H1 (cell line): ENCODE results near the gene FOXD3. TPM values are rescaled to one million over a fixed set of nuclear protein-coding genes. Genes with fewer than 3 reads are reported as not detected.

Experiments used
- CTCF ChIA-PET: fragments of 300-600 bp; sonication (Branson Sonifier 250); formaldehyde crosslinking; loops from one replicate; lab custom pipeline; 2021; ENCODE audit not compliant: partially characterized antibody; lab: Charles Lee
- POLR2A ChIA-PET: fragments of 300-600 bp; sonication (Branson Sonifier 250); formaldehyde crosslinking; loops from one replicate; lab custom pipeline; 2021; ENCODE audit warnings: inconsistent platforms; ENCODE audit not compliant: partially characterized antibody; lab: Charles Lee
- DNase-seq, 2 experiments: peaks; one replicate each; pipeline versions ENCODE4 v3.0.0 to v3.0.0-alpha.2; 2010 to 2022; ENCODE audit warnings: low spot score in 2 of 2, low read depth in 1 of 2, mixed read lengths in 1 of 2
- FAIRE-seq: peaks from 2 replicates; lab custom pipeline; 2011; peaks lifted over from hg19 to GRCh38; lab: Jason Lieb, UNC
- H2AFZ ChIP-seq: 2 replicates; pipeline ENCODE4 v1.8.1; 2012; ENCODE audit warnings: low read length, inconsistent platforms
- H2AK5ac ChIP-seq: 2 replicates; pipeline ENCODE4 v1.6.1; 2013; ENCODE audit warnings: low read depth, low read length
- H2BK120ac ChIP-seq: replicated peaks from 2 replicates; pipeline ENCODE3; 2013; ENCODE audit warnings: low read depth, low read length, inconsistent platforms
- H2BK12ac ChIP-seq: 2 replicates; pipeline ENCODE4 v1.6.1; 2013; ENCODE audit warnings: low read depth, low read length
- H2BK15ac ChIP-seq: 2 replicates; pipeline ENCODE4 v1.6.1; 2013; ENCODE audit warnings: low read length
- H2BK20ac ChIP-seq: 2 replicates; pipeline ENCODE4 v1.6.1; 2013; ENCODE audit warnings: low read length
- H2BK5ac ChIP-seq: 2 replicates; pipeline ENCODE4 v1.6.1; 2013; ENCODE audit warnings: low read depth, low read length
- H3K14ac ChIP-seq: 2 replicates; pipeline ENCODE4 v1.6.1; 2013; ENCODE audit warnings: inconsistent platforms; ENCODE audit not compliant: insufficient read length
- H3K18ac ChIP-seq: 2 replicates; pipeline ENCODE4 v1.6.1; 2013; ENCODE audit warnings: low read length; ENCODE audit errors: extremely low read depth
- H3K23ac ChIP-seq: 2 replicates; pipeline ENCODE4 v1.6.1; 2013; ENCODE audit warnings: inconsistent platforms; ENCODE audit not compliant: insufficient read length
- H3K23me2 ChIP-seq: 2 replicates; pipeline ENCODE4 v1.6.1; 2013; ENCODE audit warnings: low read depth, low read length
- H3K27ac ChIP-seq: 2 replicates; pipeline ENCODE4 v1.6.1; 2011; ENCODE audit warnings: low read depth, low read length, inconsistent platforms
- H3K27me3 ChIP-seq, 4 experiments: replicated peaks in 1 of 4; 1 replicate in 1 of 4; 2 replicates in 3 of 4; pipeline versions ENCODE4 v1.6.1 to v1.8.1; 2011 to 2013; ENCODE audit warnings: low read length in 3 of 4, mild to moderate bottlenecking in 3 of 4, inconsistent platforms in 2 of 4, mixed read lengths in 2 of 4, moderate library complexity in 1 of 4; ENCODE audit not compliant: control insufficient read depth in 3 of 4, insufficient read depth in 3 of 4; ENCODE audit errors: extremely low read depth in 1 of 4
- H3K36me3 ChIP-seq, 4 experiments: 2 replicates each; pipeline versions ENCODE4 v1.6.1 to v1.8.1; 2011 to 2013; ENCODE audit warnings: mild to moderate bottlenecking in 4 of 4, low read length in 3 of 4, moderate library complexity in 2 of 4, control low read depth in 1 of 4, inconsistent platforms in 1 of 4; ENCODE audit not compliant: insufficient read depth in 4 of 4, control insufficient read depth in 2 of 4
- H3K4ac ChIP-seq: replicated peaks from 2 replicates; pipeline ENCODE3; 2013; ENCODE audit warnings: low read length, low read depth, mixed read lengths, inconsistent platforms; ENCODE audit not compliant: insufficient read length
- H3K4me1 ChIP-seq, 4 experiments: replicated peaks in 1 of 4; 1 replicate in 1 of 4; 2 replicates in 3 of 4; pipeline versions ENCODE4 v1.6.1 to v1.8.1; 2011 to 2013; ENCODE audit warnings: low read length in 3 of 4, inconsistent platforms in 2 of 4, mixed read lengths in 1 of 4; ENCODE audit not compliant: insufficient read depth in 4 of 4, control insufficient read depth in 3 of 4
- H3K4me2 ChIP-seq, 2 experiments: 2 replicates each; pipeline versions ENCODE4 v1.6.1 to v1.8.1; 2011 to 2013; ENCODE audit warnings: low read depth in 2 of 2, low read length in 2 of 2, control low read depth in 1 of 2, inconsistent platforms in 1 of 2, mild to moderate bottlenecking in 1 of 2; ENCODE audit not compliant: insufficient read depth in 1 of 2
- H3K4me3 ChIP-seq, 4 experiments: fragments of 200-600, 300-600 bp in 1 of 4; sonication (generic), shearing (Covaris generic), sonication (Bioruptor Twin) in 1 of 4; 2 replicates each; pipeline versions ENCODE4 v1.5.1 to v1.8.1; 2011 to 2016; ENCODE audit warnings: low read length in 4 of 4, low read depth in 3 of 4, control low read depth in 2 of 4, inconsistent platforms in 2 of 4, mild to moderate bottlenecking in 2 of 4, mixed read lengths in 1 of 4, moderate library complexity in 1 of 4; ENCODE audit not compliant: insufficient read depth in 2 of 4; ENCODE audit errors: extremely low read depth in 1 of 4
- H3K56ac ChIP-seq: replicated peaks from 2 replicates; pipeline ENCODE3; 2013; ENCODE audit warnings: low read depth, mild to moderate bottlenecking, mixed read lengths, low read length, inconsistent platforms; ENCODE audit not compliant: insufficient read length
- H3K79me1 ChIP-seq: 2 replicates; pipeline ENCODE4 v1.6.1; 2013; ENCODE audit warnings: low read depth, low read length, control low read depth
- H3K79me2 ChIP-seq, 2 experiments: 2 replicates each; pipeline versions ENCODE4 v1.6.1 to v1.8.1; 2012 to 2013; ENCODE audit warnings: low read length in 2 of 2, mild to moderate bottlenecking in 2 of 2, inconsistent platforms in 1 of 2; ENCODE audit not compliant: insufficient read depth in 2 of 2, control insufficient read depth in 1 of 2
- H3K9ac ChIP-seq, 4 experiments: replicated peaks in 1 of 4; 1 replicate in 1 of 4; 2 replicates in 3 of 4; pipeline versions ENCODE4 v1.6.1 to v1.8.1; 2011 to 2013; ENCODE audit warnings: low read depth in 3 of 4, low read length in 3 of 4, control low read depth in 2 of 4, mild to moderate bottlenecking in 2 of 4, moderate library complexity in 2 of 4, inconsistent platforms in 1 of 4; ENCODE audit errors: extremely low read depth in 1 of 4
- H3K9me3 ChIP-seq, 2 experiments: 2 replicates each; pipeline versions ENCODE4 v1.6.1 to v1.8.1; 2012 to 2013; ENCODE audit warnings: mild to moderate bottlenecking in 2 of 2, moderate library complexity in 2 of 2, control low read depth in 1 of 2, inconsistent platforms in 1 of 2, low read depth in 1 of 2, low read length in 1 of 2, mixed read lengths in 1 of 2; ENCODE audit not compliant: insufficient read depth in 2 of 2
- H4K20me1 ChIP-seq, 2 experiments: replicated peaks in 1 of 2; 2 replicates each; pipeline versions ENCODE3 to v1.8.1; 2011 to 2013; ENCODE audit warnings: inconsistent platforms in 2 of 2, low read length in 2 of 2, mild to moderate bottlenecking in 1 of 2; ENCODE audit not compliant: insufficient read depth in 2 of 2, control insufficient read depth in 1 of 2
- H4K5ac ChIP-seq: 2 replicates; pipeline ENCODE4 v1.6.1; 2013; ENCODE audit warnings: low read length, low read depth, mixed read lengths, inconsistent platforms; ENCODE audit not compliant: insufficient read length
- H4K8ac ChIP-seq: 2 replicates; pipeline ENCODE4 v1.8.0; 2013; ENCODE audit warnings: mild to moderate bottlenecking, moderate library complexity, low read length, inconsistent platforms; ENCODE audit not compliant: insufficient read depth; ENCODE audit errors: extremely low read depth
- H4K91ac ChIP-seq: replicated peaks from 2 replicates; pipeline ENCODE3; 2013; ENCODE audit warnings: low read length, mixed read lengths, inconsistent platforms; ENCODE audit not compliant: insufficient read length
- CEBPB ChIP-seq: IDR thresholded peaks from 2 replicates; pipeline ENCODE4 v1.6.1; 2012; ENCODE audit warnings: low read depth, low read length
- CREB1 ChIP-seq: IDR thresholded peaks from 2 replicates; pipeline ENCODE4 v1.6.1; 2012; ENCODE audit warnings: inconsistent platforms
- EGR1 ChIP-seq: IDR thresholded peaks from 2 replicates; pipeline ENCODE4 v1.6.1; 2011; ENCODE audit warnings: low read depth, low read length, borderline replicate concordance
- POLR2A ChIP-seq, 2 experiments: IDR thresholded peaks; 1 replicate in 1 of 2; 2 replicates in 1 of 2; pipeline ENCODE4 v1.6.1; 2011; ENCODE audit warnings: low read depth in 2 of 2, low read length in 2 of 2, mild to moderate bottlenecking in 2 of 2; ENCODE audit errors: control extremely low read depth in 1 of 2
- RFX5 ChIP-seq: IDR thresholded peaks from 2 replicates; pipeline ENCODE4 v1.6.1; 2011; ENCODE audit warnings: low read depth, low read length, improper control_type of control experiment, borderline replicate concordance
- SIN3A ChIP-seq, 2 experiments: IDR thresholded peaks in 1 of 2; conservative IDR thresholded peaks in 1 of 2; 2 replicates each; pipeline ENCODE4 v1.6.1; 2011 to 2012; ENCODE audit warnings: low read length in 2 of 2, improper control_type of control experiment in 1 of 2, low read depth in 1 of 2, mild to moderate bottlenecking in 1 of 2
- SUZ12 ChIP-seq: fragments of 200-600 bp; sonication (generic); IDR thresholded peaks from 2 replicates; pipeline ENCODE4 v1.6.1; 2012; ENCODE audit warnings: mild to moderate bottlenecking, inconsistent platforms, low read length, moderate library complexity, mixed read lengths
- TAF7 ChIP-seq: optimal IDR thresholded peaks from 2 replicates; pipeline ENCODE3; 2011; ENCODE audit warnings: low read depth, mild to moderate bottlenecking, inconsistent platforms, low read length, moderate library complexity, borderline replicate concordance
- WGBS, 2 experiments: shearing (Covaris generic) in 1 of 2; methylation state at CpG; one replicate each; pipeline versions ENCODE4 v1.1.6 to v1.1.7; 2013 to 2015; ENCODE audit warnings: low lambda C conversion rate in 2 of 2, mixed read lengths in 2 of 2, inconsistent platforms in 1 of 2, low coverage in 1 of 2, missing lambda C conversion rate in 1 of 2; ENCODE audit not compliant: insufficient replicate concordance in 2 of 2, insufficient coverage in 1 of 2, insufficient read length in 1 of 2; ENCODE audit errors: extremely low coverage in 1 of 2, missing lambda C conversion rate in 1 of 2; 5-methylcytosine and 5-hydroxymethylcytosine counted together
- polyA plus RNA-seq, 7 experiments: library from polyadenylated mRNA; depleted of rRNA in 3 of 7; stranded (reverse) in 5 of 7; unstranded in 2 of 7; fragments of >200 nt in 5 of 7; fragments of 200-250 nt in 2 of 7; gene quantifications; 1 replicate in 5 of 7; 2 replicates in 1 of 7; 4 replicates in 1 of 7; pipeline versions ENCODE4 v1.2.1 to v1.2.3, GENCODE V29; 2011 to 2013; ENCODE audit warnings: missing spikeins in 2 of 7, mixed read lengths in 2 of 7
- total RNA-seq: library from RNA; stranded (reverse); fragmentation: NEBNext Ultra II Directional; extraction: Animal tissue kit (Norgen Biotek cat#: 25700); gene quantifications from 2 replicates; pipeline ENCODE4 v1.2.1, GENCODE V29; 2021
- TF ChIP-seq, protein P1 (sequence below): IDR thresholded peaks from 2 replicates; pipeline ENCODE4 v1.6.1; 2011; ENCODE audit warnings: low read length, improper control_type of control experiment

The FOXD3 gene
- total and polyA plus RNA-seq, 2 of the 8 experiments (the other 6 are each of a cell fraction or from before 2014, with no cell fraction given), result 8.7 to 33.7 TPM

GRCh38 chr1:63316984-63317816 lies 5.2 kb upstream of the FOXD3 start:
- Histone ChIP-seq H3K36me3 (no peaks in the 10 kb centered on the region), H3K23me2 (peaks cover 31% of the 10 kb centered on the region), H4K5ac (peak overlapping the region; percentile 23), H3K9me3 (no peaks in the 10 kb centered on the region), H2AK5ac (no peak overlapping the region), H3K27ac (no peak overlapping the region), H4K91ac (no peak overlapping the region), H3K18ac (peak overlapping the region; percentile 53; the same call in 1 of the 2 replicates), H2BK12ac (peak overlapping the region; percentile 0; the same call in 1 of the 2 replicates), H3K4me3 (peak overlapping the region; percentile 26 to 80 (median 32)), H3K56ac (peak overlapping the region; percentile 35), H4K20me1 (no peaks in the 10 kb centered on the region), H3K79me2 (peaks cover 0 to 10% of the 10 kb centered on the region in 2 experiments; a peak in 2 of 4 replicates), H2BK20ac (no peak overlapping the region), H3K9ac (peak overlapping the region in 2 of 4 experiments; percentile 15 to 22; a peak in 1 of 7 replicates), H3K4me1 (peaks cover 4 to 22% (median 12%) of the 10 kb centered on the region in 4 experiments), H3K4ac (no peak overlapping the region), H3K79me1 (no peaks in the 10 kb centered on the region), H2BK5ac (peak overlapping the region; percentile 37; the same call in 1 of the 2 replicates), H4K8ac (peak overlapping the region; percentile 91), H3K14ac (no peak overlapping the region), H2AFZ (no peak overlapping the region), H3K23ac (no peak overlapping the region), H3K27me3 (peaks cover 3 to 37% (median 21%) of the 10 kb centered on the region in 4 experiments; a peak in 6 of 7 replicates), H2BK15ac (no peak overlapping the region), H3K4me2 (peak overlapping the region; percentile 86 to 94), H2BK120ac (no peak overlapping the region)
- ChIA-PET CTCF (interaction anchor here (0.5 to 7.3 kb wide), 20 partner anchors 8 to 354 kb away, joined by 3 to 71 read pairs (median 4); no protein-coding TSS in a partner anchor), POLR2A (interaction anchor here (1.1 to 2.1 kb wide), 4 partner anchors 9 to 13 kb away, joined by 4 to 15 read pairs (median 6); no protein-coding TSS in a partner anchor)
- WGBS, 2 experiments, result 3% methylated on average over 54 of the region's 80 CpGs; no CpG with 5 or more reads in 1 of the 2 experiments
- peak in 1 of 2 experiments; percentile 93 for DNase-seq
- no peak for FAIRE-seq
- TF ChIP-seq POLR2A (IDR thresholded peaks at IDR 0.05; ENCODE audit: control extremely low read depth in 1 of 2, low read depth in 2 of 2, low read length in 2 of 2), result peak in 1 of 2 experiments; percentile 25; a peak in 2 of 3 replicates
- no peak for TF ChIP-seq CEBPB
- TF ChIP-seq EGR1, result peak; percentile 31; the same call in 1 of the 2 replicates
- no peak for TF ChIP-seq RFX5
- TF ChIP-seq, protein P1, sequence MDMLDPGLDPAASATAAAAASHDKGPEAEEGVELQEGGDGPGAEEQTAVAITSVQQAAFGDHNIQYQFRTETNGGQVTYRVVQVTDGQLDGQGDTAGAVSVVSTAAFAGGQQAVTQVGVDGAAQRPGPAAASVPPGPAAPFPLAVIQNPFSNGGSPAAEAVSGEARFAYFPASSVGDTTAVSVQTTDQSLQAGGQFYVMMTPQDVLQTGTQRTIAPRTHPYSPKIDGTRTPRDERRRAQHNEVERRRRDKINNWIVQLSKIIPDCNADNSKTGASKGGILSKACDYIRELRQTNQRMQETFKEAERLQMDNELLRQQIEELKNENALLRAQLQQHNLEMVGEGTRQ, result no peak
- peak in 1 of 2 experiments; percentile 51; a peak in 1 of 4 replicates for TF ChIP-seq SIN3A (conservative IDR thresholded peaks at IDR 0.05 in 1 of 2, IDR thresholded peaks at IDR 0.05 in 1 of 2; ENCODE audit: low read depth in 1 of 2, low read length in 2 of 2)
- peak; percentile 18; the same call in 1 of the 2 replicates for TF ChIP-seq SUZ12
- TF ChIP-seq TAF7, result peak; percentile 42
- no peak for TF ChIP-seq CREB1
